Measurements from ENCODE around the gene ADGRL3. TPM values are rescaled to one million over a fixed set of nuclear protein-coding genes. Genes with fewer than 3 reads are reported as not detected.

The ADGRL3 gene
- total and polyA plus RNA-seq, 7 donors = 0.06 to 2.8 (median 0.42) TPM

DNA sequence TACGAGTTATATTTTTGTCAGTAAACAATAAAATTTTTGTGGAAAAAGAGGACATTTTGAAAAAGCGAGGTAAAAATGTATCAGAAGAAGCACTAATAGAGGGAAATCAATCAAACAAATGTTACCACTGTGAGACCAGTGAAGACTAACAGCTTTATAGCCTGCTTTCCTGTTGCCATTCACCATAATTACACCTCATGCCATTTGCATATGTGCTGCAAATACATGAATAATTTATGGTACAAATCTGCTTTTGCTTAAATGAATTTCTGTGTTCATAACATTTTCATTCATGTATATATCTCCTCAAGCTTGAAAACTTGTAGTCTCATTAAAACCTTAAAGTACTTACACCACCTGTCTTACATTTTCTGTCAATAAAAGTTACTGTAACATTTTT is 830.8 kb downstream of the ADGRL3 start:
- Histone ChIP-seq H3K4me1 (no peaks in the 10 kb centered on the region), H3K9me3 (no peaks in the 10 kb centered on the region), H3K27me3 (ENCODE audit: insufficient read depth in 3 of 3, low read length in 2 of 3) (no peaks in the 10 kb centered on the region), H3K36me3 (ENCODE audit: insufficient read depth in 1 of 2, low read depth in 1 of 2) (no peaks in the 10 kb centered on the region), H3K27ac (no peak overlapping the region), H3K4me3 (no peak overlapping the region)
- 64 to 88% (median 79%) methylated on average over 2 of the region's 2 CpGs for WGBS, 3 donors
- ATAC-seq (no peak), DNase-seq (no peak)
- TF ChIP-seq, protein P1, sequence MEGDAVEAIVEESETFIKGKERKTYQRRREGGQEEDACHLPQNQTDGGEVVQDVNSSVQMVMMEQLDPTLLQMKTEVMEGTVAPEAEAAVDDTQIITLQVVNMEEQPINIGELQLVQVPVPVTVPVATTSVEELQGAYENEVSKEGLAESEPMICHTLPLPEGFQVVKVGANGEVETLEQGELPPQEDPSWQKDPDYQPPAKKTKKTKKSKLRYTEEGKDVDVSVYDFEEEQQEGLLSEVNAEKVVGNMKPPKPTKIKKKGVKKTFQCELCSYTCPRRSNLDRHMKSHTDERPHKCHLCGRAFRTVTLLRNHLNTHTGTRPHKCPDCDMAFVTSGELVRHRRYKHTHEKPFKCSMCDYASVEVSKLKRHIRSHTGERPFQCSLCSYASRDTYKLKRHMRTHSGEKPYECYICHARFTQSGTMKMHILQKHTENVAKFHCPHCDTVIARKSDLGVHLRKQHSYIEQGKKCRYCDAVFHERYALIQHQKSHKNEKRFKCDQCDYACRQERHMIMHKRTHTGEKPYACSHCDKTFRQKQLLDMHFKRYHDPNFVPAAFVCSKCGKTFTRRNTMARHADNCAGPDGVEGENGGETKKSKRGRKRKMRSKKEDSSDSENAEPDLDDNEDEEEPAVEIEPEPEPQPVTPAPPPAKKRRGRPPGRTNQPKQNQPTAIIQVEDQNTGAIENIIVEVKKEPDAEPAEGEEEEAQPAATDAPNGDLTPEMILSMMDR (IDR thresholded peaks at IDR 0.05) = no peak
- intact Hi-C loops (cut with DNase I) = no loop called here

DNA sequence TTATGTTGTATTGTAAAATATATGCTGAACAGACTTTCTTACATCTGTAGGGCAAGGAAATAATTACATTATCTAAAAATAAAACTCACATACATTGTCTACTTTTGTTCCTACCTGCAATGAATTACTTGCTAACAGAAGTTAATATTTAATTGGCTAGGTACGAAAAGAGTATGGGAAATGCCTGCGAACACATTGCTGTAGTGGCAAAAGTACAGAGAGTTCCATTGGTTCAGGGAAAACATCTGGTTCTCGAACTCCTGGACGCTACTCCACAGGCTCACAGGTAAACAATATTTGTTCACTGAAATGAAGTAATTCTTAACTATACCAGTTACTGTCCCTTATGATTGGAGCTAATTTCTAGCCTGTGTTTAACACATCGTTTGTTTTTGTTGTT is 837.4 kb downstream of the ADGRL3 start:
- Histone ChIP-seq H3K4me3 (no peak overlapping the region), H3K27me3 (ENCODE audit: insufficient read depth in 3 of 3, low read length in 2 of 3) (no peaks in the 10 kb centered on the region), H3K36me3 (ENCODE audit: insufficient read depth in 1 of 2, low read depth in 1 of 2) (no peaks in the 10 kb centered on the region), H3K27ac (no peak overlapping the region), H3K4me1 (no peaks in the 10 kb centered on the region), H3K9me3 (no peaks in the 10 kb centered on the region)
- DNase-seq = no peak
- ATAC-seq = no peak
- TF ChIP-seq, protein P1 (IDR thresholded peaks at IDR 0.05) = no peak
- WGBS, 3 donors = 87 to 94% (median 88%) methylated on average over 5 of the region's 5 CpGs
- intact Hi-C loops (cut with DNase I) = no loop called here

DNA sequence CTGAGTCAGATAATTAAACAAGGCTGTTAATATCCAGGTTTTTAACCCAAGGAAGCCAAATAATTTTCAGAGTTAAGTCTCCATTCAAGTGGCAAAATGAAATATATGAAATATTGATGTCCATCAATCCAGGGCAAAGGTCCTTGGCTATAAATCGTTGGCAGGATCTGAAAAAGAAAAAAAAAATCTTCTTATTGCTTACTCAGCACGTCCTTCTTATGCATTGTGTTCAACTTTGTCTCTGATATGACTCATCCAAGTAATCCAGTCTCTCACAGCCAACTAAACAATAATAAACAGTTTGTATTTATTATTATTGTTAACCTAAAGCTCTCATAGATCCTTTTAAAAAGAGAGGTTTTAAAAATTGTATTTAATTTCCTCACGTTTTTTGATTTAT is 851.2 kb downstream of the ADGRL3 start:
- H3K36me3 ChIP-seq (ENCODE audit: insufficient read depth in 1 of 2, low read depth in 1 of 2) = no peaks in the 10 kb centered on the region
- no peak overlapping the region for H3K27ac ChIP-seq
- no peaks in the 10 kb centered on the region for H3K27me3 ChIP-seq (ENCODE audit: insufficient read depth in 3 of 3, low read length in 2 of 3)
- H3K9me3 ChIP-seq = no peaks in the 10 kb centered on the region
- 64 to 77% (median 70%) methylated on average over 3 of the region's 3 CpGs for WGBS, 3 donors
- DNase-seq (no peak), ATAC-seq (no peak)
- no peaks in the 10 kb centered on the region for H3K4me1 ChIP-seq
- no peak overlapping the region for H3K4me3 ChIP-seq
- intact Hi-C loops (cut with DNase I) = no loop called here
- TF ChIP-seq, protein P1 (IDR thresholded peaks at IDR 0.05) = no peak

DNA sequence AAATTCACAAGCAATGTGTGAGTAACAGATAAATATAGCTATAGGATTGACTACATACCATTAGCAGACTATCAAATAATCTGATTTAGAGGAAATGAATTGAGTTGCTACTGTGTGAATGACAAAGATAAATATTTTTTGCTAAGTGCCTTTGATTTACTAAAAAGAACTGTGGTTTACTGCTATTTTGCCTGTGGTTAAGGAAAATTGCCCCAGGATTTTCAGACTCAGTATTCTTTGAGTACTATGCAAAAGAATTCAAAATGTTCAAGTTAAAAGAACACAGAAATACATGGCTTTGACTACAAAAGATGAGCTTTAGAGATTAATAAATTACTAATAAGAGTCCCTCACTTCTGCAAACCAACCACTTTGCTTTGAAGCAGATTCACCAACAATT is 853.8 kb downstream of the ADGRL3 start:
- DNase-seq = no peak
- no peaks in the 10 kb centered on the region for H3K27me3 ChIP-seq (ENCODE audit: insufficient read depth in 3 of 3, low read length in 2 of 3)
- H3K9me3 ChIP-seq = no peaks in the 10 kb centered on the region
- intact Hi-C loops (cut with DNase I) = no loop called here
- H3K4me3 ChIP-seq = no peak overlapping the region
- H3K36me3 ChIP-seq (ENCODE audit: insufficient read depth in 1 of 2, low read depth in 1 of 2) = no peaks in the 10 kb centered on the region
- H3K4me1 ChIP-seq = no peaks in the 10 kb centered on the region
- H3K27ac ChIP-seq = no peak overlapping the region
- no peak for ATAC-seq
- TF ChIP-seq, protein P1 (IDR thresholded peaks at IDR 0.05) = no peak

DNA sequence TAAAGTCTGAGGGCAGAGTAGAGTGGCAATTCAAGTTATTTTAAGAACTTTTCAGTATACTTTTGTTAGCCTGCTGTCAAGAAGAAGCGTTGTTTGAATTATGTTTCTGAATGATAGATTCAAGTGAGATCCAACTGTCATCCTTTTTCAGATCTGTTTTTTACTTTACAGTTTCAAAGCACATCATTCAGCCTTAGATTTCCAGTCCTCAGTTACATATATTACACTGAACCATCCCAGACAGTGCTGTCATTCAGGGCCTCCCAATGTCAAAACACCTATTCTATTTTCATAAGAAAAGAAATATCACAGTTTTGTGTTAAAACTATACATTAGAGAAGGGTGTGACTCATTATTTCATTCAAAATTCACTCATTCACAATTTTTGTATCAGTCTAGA is 856.9 kb downstream of the ADGRL3 start:
- Histone ChIP-seq H3K27me3 (ENCODE audit: insufficient read depth in 3 of 3, low read length in 2 of 3) (no peaks in the 10 kb centered on the region), H3K36me3 (ENCODE audit: insufficient read depth in 1 of 2, low read depth in 1 of 2) (no peaks in the 10 kb centered on the region), H3K9me3 (no peaks in the 10 kb centered on the region), H3K27ac (no peak overlapping the region), H3K4me3 (no peak overlapping the region), H3K4me1 (no peaks in the 10 kb centered on the region)
- DNase-seq (no peak), ATAC-seq (no peak)
- WGBS, 3 donors = 97 to 98% (median 98%) methylated on average over 1 of the region's 1 CpG
- intact Hi-C loops (cut with DNase I) = no loop called here
- TF ChIP-seq, protein P1 (IDR thresholded peaks at IDR 0.05) = no peak

All from psoas muscle (tissue), 8 donors.